Measurements from ENCODE around the gene GDF2. TPM values are rescaled to one million over a fixed set of nuclear protein-coding genes. Genes with fewer than 3 reads are reported as not detected.

Gene GDF2
- total and polyA plus RNA-seq, 4 donors = not detected

DNA sequence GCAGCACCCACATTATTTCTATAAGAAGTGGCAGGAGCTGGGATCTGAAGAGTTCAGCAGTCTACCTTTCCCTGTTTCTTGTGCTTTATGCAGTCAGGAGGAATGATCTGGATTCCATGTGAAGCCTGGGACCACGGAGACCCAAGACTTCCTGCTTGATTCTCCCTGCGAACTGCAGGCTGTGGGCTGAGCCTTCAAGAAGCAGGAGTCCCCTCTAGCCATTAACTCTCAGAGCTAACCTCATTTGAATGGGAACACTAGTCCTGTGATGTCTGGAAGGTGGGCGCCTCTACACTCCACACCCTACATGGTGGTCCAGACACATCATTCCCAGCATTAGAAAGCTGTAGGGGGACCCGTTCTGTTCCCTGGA lies 25.0 kb downstream of the GDF2 start:
- TF ChIP-seq, protein P1, sequence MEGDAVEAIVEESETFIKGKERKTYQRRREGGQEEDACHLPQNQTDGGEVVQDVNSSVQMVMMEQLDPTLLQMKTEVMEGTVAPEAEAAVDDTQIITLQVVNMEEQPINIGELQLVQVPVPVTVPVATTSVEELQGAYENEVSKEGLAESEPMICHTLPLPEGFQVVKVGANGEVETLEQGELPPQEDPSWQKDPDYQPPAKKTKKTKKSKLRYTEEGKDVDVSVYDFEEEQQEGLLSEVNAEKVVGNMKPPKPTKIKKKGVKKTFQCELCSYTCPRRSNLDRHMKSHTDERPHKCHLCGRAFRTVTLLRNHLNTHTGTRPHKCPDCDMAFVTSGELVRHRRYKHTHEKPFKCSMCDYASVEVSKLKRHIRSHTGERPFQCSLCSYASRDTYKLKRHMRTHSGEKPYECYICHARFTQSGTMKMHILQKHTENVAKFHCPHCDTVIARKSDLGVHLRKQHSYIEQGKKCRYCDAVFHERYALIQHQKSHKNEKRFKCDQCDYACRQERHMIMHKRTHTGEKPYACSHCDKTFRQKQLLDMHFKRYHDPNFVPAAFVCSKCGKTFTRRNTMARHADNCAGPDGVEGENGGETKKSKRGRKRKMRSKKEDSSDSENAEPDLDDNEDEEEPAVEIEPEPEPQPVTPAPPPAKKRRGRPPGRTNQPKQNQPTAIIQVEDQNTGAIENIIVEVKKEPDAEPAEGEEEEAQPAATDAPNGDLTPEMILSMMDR (IDR thresholded peaks at IDR 0.05; ENCODE audit: control extremely low read depth, extremely low read depth) = no peak
- no peak overlapping the region for H3K4me3 ChIP-seq
- peaks cover 0 to 14% (median 3%) of the 10 kb centered on the region in 5 donors for H3K4me1 ChIP-seq (ENCODE audit: control insufficient read depth in 5 of 5, insufficient read depth in 5 of 5, low read length in 5 of 5)
- no peaks in the 10 kb centered on the region for H3K36me3 ChIP-seq (ENCODE audit: control insufficient read depth in 4 of 4, insufficient read depth in 4 of 4, low read length in 4 of 4)
- H3K27ac ChIP-seq (ENCODE audit: low read depth in 1 of 2, low read length in 1 of 2) = peak overlapping the region in 1 of 2 donors; percentile 44
- WGBS, 2 donors = 83 to 85% methylated on average over 4 of the region's 4 CpGs
- no peak overlapping the region for H3K9ac ChIP-seq (ENCODE audit: insufficient read depth in 1 of 2, low read length in 2 of 2)
- no peaks in the 10 kb centered on the region for H3K9me3 ChIP-seq (ENCODE audit: control insufficient read depth in 4 of 4, insufficient read depth in 3 of 4, low read length in 3 of 4)
- no peaks in the 10 kb centered on the region for H3K27me3 ChIP-seq (ENCODE audit: control insufficient read depth in 3 of 3, insufficient read depth in 3 of 3, low read length in 2 of 3)
- DNase-seq = no peak
- ATAC-seq (ENCODE audit: insufficient read depth, low FRiP score) = no peak

DNA sequence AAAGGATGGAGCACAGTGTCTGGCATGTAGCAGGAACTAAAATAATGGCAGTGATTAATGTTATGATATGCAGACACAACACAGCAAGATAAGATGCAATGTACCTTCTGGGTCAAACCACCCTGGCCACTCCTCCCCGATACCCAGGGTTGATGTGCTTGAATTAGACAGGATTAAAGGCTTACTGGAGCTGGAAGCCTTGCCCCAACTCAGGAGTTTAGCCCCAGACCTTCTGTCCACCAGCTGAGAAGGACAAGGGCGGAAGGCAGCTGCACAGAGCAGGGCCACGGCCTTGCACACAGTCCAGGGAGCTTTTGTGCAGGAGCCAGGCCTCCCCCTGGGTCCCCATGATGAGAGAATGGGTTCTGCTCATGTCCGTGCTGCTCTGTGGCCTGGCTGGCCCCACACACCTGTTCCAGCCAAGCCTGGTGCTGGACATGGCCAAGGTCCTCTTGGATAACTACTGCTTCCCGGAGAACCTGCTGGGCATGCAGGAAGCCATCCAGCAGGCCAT lies 25.9 kb downstream of the GDF2 start, which contains the start of gene RBP3:
RBP3 (plus strand) TSS at position 226 of the 514 bp plus-strand sequence; CDS start at position 348, 122 bp downstream.
- Histone ChIP-seq H3K36me3 (ENCODE audit: control insufficient read depth in 4 of 4, insufficient read depth in 4 of 4, low read length in 4 of 4) (no peaks in the 10 kb centered on the region), H3K27ac (ENCODE audit: low read depth in 1 of 2, low read length in 1 of 2) (peak within 1 kb of the TSS in 1 of 2 donors; percentile 44), H3K27me3 (ENCODE audit: control insufficient read depth in 3 of 3, insufficient read depth in 3 of 3, low read length in 2 of 3) (no peaks in the 10 kb centered on the region), H3K9ac (ENCODE audit: insufficient read depth in 1 of 2, low read length in 2 of 2) (no peak within 1 kb of the TSS), H3K4me1 (ENCODE audit: control insufficient read depth in 5 of 5, insufficient read depth in 5 of 5, low read length in 5 of 5) (peaks cover 0 to 14% (median 3%) of the 10 kb centered on the region in 5 donors), H3K9me3 (ENCODE audit: control insufficient read depth in 4 of 4, insufficient read depth in 3 of 4, low read length in 3 of 4) (no peaks in the 10 kb centered on the region), H3K4me3 (no peak within 1 kb of the TSS)
- TF ChIP-seq, protein P1 (IDR thresholded peaks at IDR 0.05; ENCODE audit: control extremely low read depth, extremely low read depth) = no peak
- no peak for DNase-seq
- 92 to 96% methylated on average over 5 of the region's 5 CpGs for WGBS, 2 donors
- ATAC-seq (ENCODE audit: insufficient read depth, low FRiP score) = no peak

DNA sequence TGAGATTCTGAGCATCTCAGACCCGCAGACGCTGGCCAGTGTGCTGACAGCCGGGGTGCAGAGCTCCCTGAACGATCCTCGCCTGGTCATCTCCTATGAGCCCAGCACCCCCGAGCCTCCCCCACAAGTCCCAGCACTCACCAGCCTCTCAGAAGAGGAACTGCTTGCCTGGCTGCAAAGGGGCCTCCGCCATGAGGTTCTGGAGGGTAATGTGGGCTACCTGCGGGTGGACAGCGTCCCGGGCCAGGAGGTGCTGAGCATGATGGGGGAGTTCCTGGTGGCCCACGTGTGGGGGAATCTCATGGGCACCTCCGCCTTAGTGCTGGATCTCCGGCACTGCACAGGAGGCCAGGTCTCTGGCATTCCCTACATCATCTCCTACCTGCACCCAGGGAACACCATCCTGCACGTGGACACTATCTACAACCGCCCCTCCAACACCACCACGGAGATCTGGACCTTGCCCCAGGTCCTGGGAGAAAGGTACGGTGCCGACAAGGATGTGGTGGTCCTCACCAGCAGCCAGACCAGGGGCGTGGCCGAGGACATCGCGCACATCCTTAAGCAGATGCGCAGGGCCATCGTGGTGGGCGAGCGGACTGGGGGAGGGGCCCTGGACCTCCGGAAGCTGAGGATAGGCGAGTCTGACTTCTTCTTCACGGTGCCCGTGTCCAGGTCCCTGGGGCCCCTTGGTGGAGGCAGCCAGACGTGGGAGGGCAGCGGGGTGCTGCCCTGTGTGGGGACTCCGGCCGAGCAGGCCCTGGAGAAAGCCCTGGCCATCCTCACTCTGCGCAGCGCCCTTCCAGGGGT lies 26.6 kb downstream of the GDF2 start:
- H3K36me3 ChIP-seq (ENCODE audit: control insufficient read depth in 4 of 4, insufficient read depth in 4 of 4, low read length in 4 of 4) = no peaks in the 10 kb centered on the region
- H3K9ac ChIP-seq (ENCODE audit: insufficient read depth in 1 of 2, low read length in 2 of 2) = no peak overlapping the region
- ATAC-seq (ENCODE audit: insufficient read depth, low FRiP score) (no peak), DNase-seq (no peak)
- no peak overlapping the region for H3K27ac ChIP-seq (ENCODE audit: low read depth in 1 of 2, low read length in 1 of 2)
- H3K9me3 ChIP-seq (ENCODE audit: control insufficient read depth in 4 of 4, insufficient read depth in 3 of 4, low read length in 3 of 4) = no peaks in the 10 kb centered on the region
- 93 to 94% methylated on average over 35 to 36 of the region's 36 CpGs for WGBS, 2 donors
- H3K4me1 ChIP-seq (ENCODE audit: control insufficient read depth in 5 of 5, insufficient read depth in 5 of 5, low read length in 5 of 5) = peaks cover 0 to 14% (median 3%) of the 10 kb centered on the region in 5 donors
- no peak overlapping the region for H3K4me3 ChIP-seq
- H3K27me3 ChIP-seq (ENCODE audit: control insufficient read depth in 3 of 3, insufficient read depth in 3 of 3, low read length in 2 of 3) = no peaks in the 10 kb centered on the region
- TF ChIP-seq, protein P1 (IDR thresholded peaks at IDR 0.05; ENCODE audit: control extremely low read depth, extremely low read depth) = no peak

Data from lung (tissue), 12 donors.